Stimulated activated naive CD8-positive, alpha-beta T cell treated with anti-CD3 and anti-CD28 coated beads, Interleukin-15, Interleukin-2, amounts not matched to agents 100 ng/mL and 50 ng/mL, for 24 hours (primary cell): ENCODE results near the gene TPPP.

ENCODE experiments used
- H3K27ac Mint-ChIP-seq: one replicate; pipeline ENCODE4 v1.8.0; 2021; ENCODE audit warnings: mild to moderate bottlenecking, mixed read lengths
- H3K27me3 Mint-ChIP-seq: one replicate; pipeline ENCODE4 v1.8.0; 2021; ENCODE audit warnings: mixed read lengths
- H3K36me3 Mint-ChIP-seq: one replicate; pipeline ENCODE4 v1.8.0; 2021; ENCODE audit warnings: low read depth, mixed read lengths
- H3K4me1 Mint-ChIP-seq: one replicate; pipeline ENCODE4 v1.8.0; 2021; ENCODE audit warnings: low read depth, mixed read lengths
- H3K4me3 Mint-ChIP-seq: one replicate; pipeline ENCODE4 v1.8.0; 2021; ENCODE audit warnings: mild to moderate bottlenecking, mixed read lengths
- H3K9me3 Mint-ChIP-seq: one replicate; pipeline ENCODE4 v1.8.0; 2021; ENCODE audit warnings: mixed read lengths

The TPPP gene

GRCh38 chr5:652773-653350 is 40.3 kb downstream of the TPPP start:
- H3K27me3 Mint-ChIP-seq, result no peaks in the 10 kb centered on the region
- peaks cover 51% of the 10 kb centered on the region for H3K36me3 Mint-ChIP-seq
- no peak overlapping the region for H3K4me3 Mint-ChIP-seq
- H3K27ac Mint-ChIP-seq, result no peak overlapping the region
- H3K4me1 Mint-ChIP-seq, result no peaks in the 10 kb centered on the region
- no peaks in the 10 kb centered on the region for H3K9me3 Mint-ChIP-seq

GRCh38 chr5:652023-652515 is 41.1 kb downstream of the TPPP start:
- no peaks in the 10 kb centered on the region for H3K9me3 Mint-ChIP-seq
- no peaks in the 10 kb centered on the region for H3K27me3 Mint-ChIP-seq
- H3K4me3 Mint-ChIP-seq, result no peak overlapping the region
- no peaks in the 10 kb centered on the region for H3K4me1 Mint-ChIP-seq
- peaks cover 43% of the 10 kb centered on the region for H3K36me3 Mint-ChIP-seq
- H3K27ac Mint-ChIP-seq, result no peak overlapping the region

- no peaks in the 10 kb centered on the region for H3K27me3 Mint-ChIP-seq
- H3K4me1 Mint-ChIP-seq, result no peaks in the 10 kb centered on the region
- no peaks in the 10 kb centered on the region for H3K9me3 Mint-ChIP-seq
- peaks cover 37% of the 10 kb centered on the region for H3K36me3 Mint-ChIP-seq
- H3K27ac Mint-ChIP-seq, result no peak overlapping the region
- H3K4me3 Mint-ChIP-seq, result no peak overlapping the region
Observed at GRCh38 chr5:651296-652022, 41.7 kb downstream of the TPPP start.

- Mint-ChIP-seq H3K4me1 (peaks cover 4% of the 10 kb centered on the region), H3K27ac (no peak overlapping the region), H3K4me3 (no peak overlapping the region), H3K36me3 (peaks cover 24% of the 10 kb centered on the region), H3K9me3 (no peaks in the 10 kb centered on the region), H3K27me3 (no peaks in the 10 kb centered on the region)
Observed at GRCh38 chr5:647727-648126, 45.4 kb downstream of the TPPP start.

GRCh38 chr5:647311-647710 is 45.8 kb downstream of the TPPP start:
- no peak overlapping the region for H3K4me3 Mint-ChIP-seq
- H3K27me3 Mint-ChIP-seq, result no peaks in the 10 kb centered on the region
- no peaks in the 10 kb centered on the region for H3K9me3 Mint-ChIP-seq
- peaks cover 21% of the 10 kb centered on the region for H3K36me3 Mint-ChIP-seq
- peaks cover 4% of the 10 kb centered on the region for H3K4me1 Mint-ChIP-seq
- H3K27ac Mint-ChIP-seq, result no peak overlapping the region

GRCh38 chr5:646396-647201 is 46.6 kb downstream of the TPPP start:
- no peaks in the 10 kb centered on the region for H3K27me3 Mint-ChIP-seq
- H3K4me1 Mint-ChIP-seq, result peaks cover 4% of the 10 kb centered on the region
- H3K36me3 Mint-ChIP-seq, result peaks cover 19% of the 10 kb centered on the region
- H3K4me3 Mint-ChIP-seq, result no peak overlapping the region
- no peaks in the 10 kb centered on the region for H3K9me3 Mint-ChIP-seq
- H3K27ac Mint-ChIP-seq, result no peak overlapping the region

- peaks cover 19% of the 10 kb centered on the region for H3K36me3 Mint-ChIP-seq
- peaks cover 4% of the 10 kb centered on the region for H3K4me1 Mint-ChIP-seq
- no peak overlapping the region for H3K27ac Mint-ChIP-seq
- no peaks in the 10 kb centered on the region for H3K27me3 Mint-ChIP-seq
- H3K4me3 Mint-ChIP-seq, result no peak overlapping the region
- H3K9me3 Mint-ChIP-seq, result no peaks in the 10 kb centered on the region
Observed at GRCh38 chr5:645421-645820, 47.7 kb downstream of the TPPP start.

GRCh38 chr5:644971-645370 is 48.2 kb downstream of the TPPP start:
- no peaks in the 10 kb centered on the region for H3K27me3 Mint-ChIP-seq
- H3K4me1 Mint-ChIP-seq, result peaks cover 4% of the 10 kb centered on the region
- H3K36me3 Mint-ChIP-seq, result peaks cover 23% of the 10 kb centered on the region
- no peaks in the 10 kb centered on the region for H3K9me3 Mint-ChIP-seq
- H3K27ac Mint-ChIP-seq, result no peak overlapping the region
- no peak overlapping the region for H3K4me3 Mint-ChIP-seq

- Mint-ChIP-seq H3K9me3 (no peaks in the 10 kb centered on the region), H3K36me3 (peaks cover 25% of the 10 kb centered on the region), H3K4me3 (no peak overlapping the region), H3K27me3 (no peaks in the 10 kb centered on the region), H3K4me1 (peaks cover 4% of the 10 kb centered on the region), H3K27ac (no peak overlapping the region)
Observed at GRCh38 chr5:644509-644908, 48.6 kb downstream of the TPPP start.

- no peak overlapping the region for H3K27ac Mint-ChIP-seq
Observed at GRCh38 chr5:643811-644271, 49.3 kb downstream of the TPPP start.

GRCh38 chr5:643351-643801 is 49.8 kb downstream of the TPPP start:
- H3K36me3 Mint-ChIP-seq, result peaks cover 25% of the 10 kb centered on the region
- H3K9me3 Mint-ChIP-seq, result no peaks in the 10 kb centered on the region
- H3K27ac Mint-ChIP-seq, result no peak overlapping the region
- peaks cover 4% of the 10 kb centered on the region for H3K4me1 Mint-ChIP-seq
- H3K27me3 Mint-ChIP-seq, result no peaks in the 10 kb centered on the region
- no peak overlapping the region for H3K4me3 Mint-ChIP-seq

More at GRCh38 chr5:643811-644271, 49.3 kb downstream of the TPPP start:
- no peak overlapping the region for H3K4me3 Mint-ChIP-seq
- no peaks in the 10 kb centered on the region for H3K27me3 Mint-ChIP-seq
- no peaks in the 10 kb centered on the region for H3K9me3 Mint-ChIP-seq
- peaks cover 4% of the 10 kb centered on the region for H3K4me1 Mint-ChIP-seq
- H3K36me3 Mint-ChIP-seq, result peaks cover 25% of the 10 kb centered on the region

GRCh38 chr5:642481-642880 is 50.7 kb downstream of the TPPP start:
- no peak overlapping the region for H3K27ac Mint-ChIP-seq
- H3K9me3 Mint-ChIP-seq, result no peaks in the 10 kb centered on the region
- peaks cover 4% of the 10 kb centered on the region for H3K4me1 Mint-ChIP-seq
- no peak overlapping the region for H3K4me3 Mint-ChIP-seq
- peaks cover 32% of the 10 kb centered on the region for H3K36me3 Mint-ChIP-seq
- H3K27me3 Mint-ChIP-seq, result no peaks in the 10 kb centered on the region

GRCh38 chr5:641331-641765 is 51.8 kb downstream of the TPPP start:
- Mint-ChIP-seq H3K27me3 (no peaks in the 10 kb centered on the region), H3K27ac (no peak overlapping the region), H3K4me3 (no peak overlapping the region), H3K36me3 (peaks cover 39% of the 10 kb centered on the region), H3K9me3 (no peaks in the 10 kb centered on the region), H3K4me1 (peaks cover 4% of the 10 kb centered on the region)

- Mint-ChIP-seq H3K9me3 (no peaks in the 10 kb centered on the region), H3K27ac (no peak overlapping the region), H3K4me3 (no peak overlapping the region), H3K27me3 (no peaks in the 10 kb centered on the region), H3K36me3 (peaks cover 39% of the 10 kb centered on the region), H3K4me1 (peaks cover 4% of the 10 kb centered on the region)
Observed at GRCh38 chr5:640461-641330, 52.5 kb downstream of the TPPP start.
